KMS-11 (cell line): ENCODE measurements around the gene NDUFB10.

Source experiments
- H2AFZ ChIP-seq: fragments of 200-600 bp; sonication (generic); 2 replicates; pipeline ENCODE4 v1.6.1; 2016; ENCODE audit warnings: antibody characterized with exemption, mixed run types, low read depth
- H3K27ac ChIP-seq: fragments of 200-600 bp; sonication (generic); 2 replicates; pipeline ENCODE4 v1.6.1; 2016; ENCODE audit warnings: mild to moderate bottlenecking, mixed run types
- H3K27me3 ChIP-seq: fragments of 200-600 bp; sonication (generic); 2 replicates; pipeline ENCODE4 v1.6.1; 2017; ENCODE audit warnings: mild to moderate bottlenecking, low read depth, mixed run types, moderate library complexity; ENCODE audit not compliant: insufficient read depth
- H3K36me3 ChIP-seq: fragments of 200-600 bp; sonication (generic); 2 replicates; pipeline ENCODE4 v1.6.1; 2017; ENCODE audit warnings: mild to moderate bottlenecking, mixed run types; ENCODE audit not compliant: insufficient read depth
- H3K4me1 ChIP-seq: fragments of 200-600 bp; sonication (generic); 2 replicates; pipeline ENCODE4 v1.6.1; 2016; ENCODE audit warnings: mild to moderate bottlenecking, low read depth, mixed run types; ENCODE audit not compliant: poor library complexity, severe bottlenecking
- H3K4me2 ChIP-seq: fragments of 200-600 bp; sonication (generic); 2 replicates; pipeline ENCODE4 v1.7.0; 2016; ENCODE audit warnings: mild to moderate bottlenecking, mixed run types
- H3K4me3 ChIP-seq: fragments of 200-600 bp; sonication (generic); IDR thresholded peaks from 2 replicates; pipeline ENCODE4 v1.6.1; 2017; ENCODE audit warnings: low read depth, low read length, mixed read lengths; ENCODE audit not compliant: insufficient read depth
- H3K79me2 ChIP-seq: fragments of 200-600 bp; sonication (generic); 2 replicates; pipeline ENCODE4 v1.6.1; 2016; ENCODE audit warnings: low read depth, mixed run types; ENCODE audit not compliant: insufficient read depth
- H3K9ac ChIP-seq: fragments of 200-600 bp; sonication (generic); 2 replicates; pipeline ENCODE4 v1.6.1; 2016; ENCODE audit warnings: mild to moderate bottlenecking, mixed run types
- H4K20me1 ChIP-seq: fragments of 200-600 bp; sonication (generic); 2 replicates; pipeline ENCODE4 v1.6.1; 2016; ENCODE audit warnings: mild to moderate bottlenecking, mixed run types; ENCODE audit not compliant: insufficient read depth
- TF ChIP-seq, protein P1 (sequence below): fragments of 200-600 bp; sonication (generic); conservative IDR thresholded peaks from 2 replicates; pipeline ENCODE4 v1.6.1; 2017; ENCODE audit warnings: low read depth, mild to moderate bottlenecking, antibody characterized with exemption, low read length, moderate library complexity, mixed read lengths

NDUFB10 gene

DNA sequence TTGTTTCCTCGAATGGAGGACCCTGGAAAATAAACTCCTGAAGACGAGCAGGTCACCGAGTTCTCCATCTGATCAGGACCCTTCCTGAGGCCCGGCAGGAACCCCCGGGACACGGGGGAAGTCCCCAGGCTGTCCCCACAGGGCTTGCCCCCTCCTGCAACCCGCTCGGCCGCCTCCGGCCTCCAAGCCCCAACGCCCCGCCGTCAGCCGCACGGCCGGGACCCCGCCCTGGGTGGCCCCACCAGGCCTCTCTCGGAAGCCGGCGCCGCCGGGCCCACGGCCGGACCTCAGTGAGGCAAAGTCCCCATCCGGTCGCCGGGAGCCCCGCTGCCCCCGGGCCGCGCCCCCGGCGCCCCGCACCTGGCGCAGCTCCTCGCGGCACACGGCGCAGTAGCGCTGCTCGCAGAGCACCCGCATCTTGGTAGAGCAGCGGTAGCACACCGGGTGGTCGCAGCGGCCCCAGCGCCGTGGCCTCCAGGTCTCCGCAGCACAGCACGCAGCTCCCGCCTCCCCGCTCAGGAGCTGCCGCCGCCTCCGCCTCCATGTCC is 49.9 kb downstream of the NDUFB10 start:
- H3K27me3 ChIP-seq = no peaks in the 10 kb centered on the region
- peak overlapping the region; percentile 61 for H3K27ac ChIP-seq
- no peaks in the 10 kb centered on the region for H3K36me3 ChIP-seq
- H2AFZ ChIP-seq = peak overlapping the region; percentile 54; the same call in 1 of the 2 replicates
- peaks cover 50% of the 10 kb centered on the region for H3K79me2 ChIP-seq
- peak overlapping the region; percentile 78 for H3K9ac ChIP-seq
- H4K20me1 ChIP-seq = peaks cover 15% of the 10 kb centered on the region
- TF ChIP-seq, protein P1, sequence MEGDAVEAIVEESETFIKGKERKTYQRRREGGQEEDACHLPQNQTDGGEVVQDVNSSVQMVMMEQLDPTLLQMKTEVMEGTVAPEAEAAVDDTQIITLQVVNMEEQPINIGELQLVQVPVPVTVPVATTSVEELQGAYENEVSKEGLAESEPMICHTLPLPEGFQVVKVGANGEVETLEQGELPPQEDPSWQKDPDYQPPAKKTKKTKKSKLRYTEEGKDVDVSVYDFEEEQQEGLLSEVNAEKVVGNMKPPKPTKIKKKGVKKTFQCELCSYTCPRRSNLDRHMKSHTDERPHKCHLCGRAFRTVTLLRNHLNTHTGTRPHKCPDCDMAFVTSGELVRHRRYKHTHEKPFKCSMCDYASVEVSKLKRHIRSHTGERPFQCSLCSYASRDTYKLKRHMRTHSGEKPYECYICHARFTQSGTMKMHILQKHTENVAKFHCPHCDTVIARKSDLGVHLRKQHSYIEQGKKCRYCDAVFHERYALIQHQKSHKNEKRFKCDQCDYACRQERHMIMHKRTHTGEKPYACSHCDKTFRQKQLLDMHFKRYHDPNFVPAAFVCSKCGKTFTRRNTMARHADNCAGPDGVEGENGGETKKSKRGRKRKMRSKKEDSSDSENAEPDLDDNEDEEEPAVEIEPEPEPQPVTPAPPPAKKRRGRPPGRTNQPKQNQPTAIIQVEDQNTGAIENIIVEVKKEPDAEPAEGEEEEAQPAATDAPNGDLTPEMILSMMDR = no peak; the same call in 1 of the 2 replicates
- no peak overlapping the region for H3K4me3 ChIP-seq
- peak overlapping the region; percentile 96 for H3K4me2 ChIP-seq
- peaks cover 23% of the 10 kb centered on the region for H3K4me1 ChIP-seq

GRCh38 chr16:2009791-2010510 is 50.6 kb downstream of the NDUFB10 start, which contains the start of gene ZNF598:
Gene ZNF598, minus strand, starts transcription at chr16:2009821.
- H3K79me2 ChIP-seq = peaks cover 43% of the 10 kb centered on the region
- TF ChIP-seq, protein P1 = no peak; the same call in 1 of the 2 replicates

More at GRCh38 chr16:2009791-2010510, 50.6 kb downstream of the NDUFB10 start, which contains the start of gene ZNF598:
- Histone ChIP-seq H3K4me2 (peak within 1 kb of the TSS; percentile 96), H3K9ac (peak within 1 kb of the TSS; percentile 87), H3K36me3 (no peaks in the 10 kb centered on the region), H4K20me1 (peaks cover 15% of the 10 kb centered on the region), H3K4me3 (peak within 1 kb of the TSS; percentile 56), H2AFZ (peak within 1 kb of the TSS; percentile 76), H3K27ac (peak within 1 kb of the TSS; percentile 61), H3K27me3 (no peaks in the 10 kb centered on the region), H3K4me1 (peaks cover 23% of the 10 kb centered on the region)
